Measurements from ENCODE around the gene CLDND1. TPM values are rescaled to one million over a fixed set of nuclear protein-coding genes. Genes with fewer than 3 reads are reported as not detected.
A peak's percentile ranks its signal among the peaks of the same experiment; 100 is the strongest.

CLDND1 gene
- total and polyA plus RNA-seq, 10 of the 15 experiments (the other 5 are each of a cell fraction or from before 2014, with no cell fraction given), result 97.8 to 225 (median 152) TPM

GRCh38 chr3:98556164-98557130 lies 33.7 kb upstream of the CLDND1 start (continued):
- TF ChIP-seq CEBPB (IDR thresholded peaks at IDR 0.05; ENCODE audit: borderline replicate concordance in 1 of 2, low read depth in 2 of 2, low read length in 2 of 2), result peak in 1 of 2 experiments; percentile 90; a peak in 2 of 4 replicates
- TF ChIP-seq BCLAF1 (IDR thresholded peaks at IDR 0.05), result no peak
- TF ChIP-seq E4F1 (IDR thresholded peaks at IDR 0.05; ENCODE audit: borderline replicate concordance, partially characterized antibody), result no peak
- peak; percentile 69 for TF ChIP-seq GABPA (IDR thresholded peaks at IDR 0.05; ENCODE audit: low read depth)
- no peak for TF ChIP-seq SMARCA5 (IDR thresholded peaks at IDR 0.05)
- peak; percentile 68 for TF ChIP-seq ZNF384 (IDR thresholded peaks at IDR 0.05; ENCODE audit: borderline replicate concordance, low read depth, low read length)
- 0 out of 2 replicates have a peak, but pooled peaks have one; percentile 31 for TF ChIP-seq GATAD2B (conservative IDR thresholded peaks at IDR 0.05; ENCODE audit: low read depth)
- peak; percentile 89; the same call in 1 of the 2 replicates for TF ChIP-seq TARDBP (IDR thresholded peaks at IDR 0.05; ENCODE audit: borderline replicate concordance)
- no peak for TF ChIP-seq NFXL1 (IDR thresholded peaks at IDR 0.05; ENCODE audit: borderline replicate concordance)
- no peak; the same call in none of the 2 replicates for TF ChIP-seq MTA3 (IDR thresholded peaks at IDR 0.05; ENCODE audit: borderline replicate concordance, low read length)
- TF ChIP-seq EED (IDR thresholded peaks at IDR 0.05; ENCODE audit: low read depth), result peak; percentile 86
- no peak for TF ChIP-seq LARP7 (IDR thresholded peaks at IDR 0.05)
- peak; percentile 4; the same call in 1 of the 2 replicates for TF ChIP-seq ZBTB11 (CRISPR knock-in tag; IDR thresholded peaks at IDR 0.05)
- peak; percentile 85 for TF ChIP-seq TBL1XR1 (IDR thresholded peaks at IDR 0.05; ENCODE audit: low read depth, low read length)
- no peak for TF ChIP-seq HDAC2 (IDR thresholded peaks at IDR 0.05)
- TF ChIP-seq MEF2A (IDR thresholded peaks at IDR 0.05; ENCODE audit: insufficient read depth, low read depth, low read length), result peak; percentile 89
- TF ChIP-seq FOXM1 (IDR thresholded peaks at IDR 0.05; ENCODE audit: low read depth, low read length), result peak; percentile 100
- peak; percentile 98 for TF ChIP-seq PAX5 (IDR thresholded peaks at IDR 0.05; ENCODE audit: borderline replicate concordance, low read depth, low read length)
- TF ChIP-seq, protein P1, sequence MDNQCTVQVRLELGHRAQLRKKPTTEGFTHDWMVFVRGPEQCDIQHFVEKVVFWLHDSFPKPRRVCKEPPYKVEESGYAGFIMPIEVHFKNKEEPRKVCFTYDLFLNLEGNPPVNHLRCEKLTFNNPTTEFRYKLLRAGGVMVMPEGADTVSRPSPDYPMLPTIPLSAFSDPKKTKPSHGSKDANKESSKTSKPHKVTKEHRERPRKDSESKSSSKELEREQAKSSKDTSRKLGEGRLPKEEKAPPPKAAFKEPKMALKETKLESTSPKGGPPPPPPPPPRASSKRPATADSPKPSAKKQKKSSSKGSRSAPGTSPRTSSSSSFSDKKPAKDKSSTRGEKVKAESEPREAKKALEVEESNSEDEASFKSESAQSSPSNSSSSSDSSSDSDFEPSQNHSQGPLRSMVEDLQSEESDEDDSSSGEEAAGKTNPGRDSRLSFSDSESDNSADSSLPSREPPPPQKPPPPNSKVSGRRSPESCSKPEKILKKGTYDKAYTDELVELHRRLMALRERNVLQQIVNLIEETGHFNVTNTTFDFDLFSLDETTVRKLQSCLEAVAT (IDR thresholded peaks at IDR 0.05), result no peak
